GM19467 (cell line): ENCODE results near the gene ADAMTSL4.

Source experiments
- ATAC-seq: cut with Tn5 transposase; IDR thresholded peaks from one replicate; pipeline ENCODE4 v1.9.1; 2021; ENCODE audit warnings: mild to moderate bottlenecking, moderate library complexity; ENCODE audit not compliant: unreplicated experiment

Gene ADAMTSL4

DNA sequence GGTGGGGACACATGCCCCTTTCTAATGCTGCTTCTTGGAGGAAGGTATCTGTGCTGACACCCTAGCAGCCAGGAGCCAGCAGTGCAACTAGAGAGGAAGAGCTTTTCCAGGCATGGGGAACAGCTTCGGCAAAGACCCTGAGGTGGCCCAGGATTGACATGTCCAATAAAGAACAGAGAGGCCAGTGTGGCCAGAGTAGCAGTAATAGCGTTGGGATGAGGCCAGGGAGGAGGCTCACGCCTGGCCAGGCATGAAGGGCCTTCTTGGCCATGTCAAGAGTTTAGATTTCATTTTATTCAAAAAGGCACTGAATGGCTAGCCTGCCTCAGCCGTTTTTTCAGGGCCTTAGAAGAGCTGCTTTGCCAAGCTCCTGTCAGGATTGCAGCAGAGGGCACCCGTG is 16.3 kb upstream of the ADAMTSL4 start:
- no peak for ATAC-seq

DNA sequence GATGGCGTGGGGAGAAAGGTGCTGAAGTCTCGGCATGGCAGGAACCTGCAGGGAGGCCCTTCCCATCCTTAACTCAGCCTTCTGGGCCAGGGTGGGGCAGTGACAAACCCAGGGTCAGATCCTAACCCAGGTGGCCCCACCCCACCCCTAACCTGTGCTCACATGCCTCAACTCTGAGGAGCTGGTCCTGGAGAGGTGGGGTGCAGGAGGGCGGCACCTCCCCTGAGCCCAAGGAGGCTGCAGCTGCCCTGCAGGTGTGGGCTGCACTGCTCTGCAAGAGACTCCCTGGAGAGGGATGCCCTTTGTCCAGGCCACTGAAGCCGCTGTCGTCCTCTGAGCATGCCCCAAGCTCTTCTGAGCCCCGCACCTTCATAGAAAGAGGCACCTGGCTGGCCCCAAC is 15.2 kb upstream of the ADAMTSL4 start:
- no peak for ATAC-seq

DNA sequence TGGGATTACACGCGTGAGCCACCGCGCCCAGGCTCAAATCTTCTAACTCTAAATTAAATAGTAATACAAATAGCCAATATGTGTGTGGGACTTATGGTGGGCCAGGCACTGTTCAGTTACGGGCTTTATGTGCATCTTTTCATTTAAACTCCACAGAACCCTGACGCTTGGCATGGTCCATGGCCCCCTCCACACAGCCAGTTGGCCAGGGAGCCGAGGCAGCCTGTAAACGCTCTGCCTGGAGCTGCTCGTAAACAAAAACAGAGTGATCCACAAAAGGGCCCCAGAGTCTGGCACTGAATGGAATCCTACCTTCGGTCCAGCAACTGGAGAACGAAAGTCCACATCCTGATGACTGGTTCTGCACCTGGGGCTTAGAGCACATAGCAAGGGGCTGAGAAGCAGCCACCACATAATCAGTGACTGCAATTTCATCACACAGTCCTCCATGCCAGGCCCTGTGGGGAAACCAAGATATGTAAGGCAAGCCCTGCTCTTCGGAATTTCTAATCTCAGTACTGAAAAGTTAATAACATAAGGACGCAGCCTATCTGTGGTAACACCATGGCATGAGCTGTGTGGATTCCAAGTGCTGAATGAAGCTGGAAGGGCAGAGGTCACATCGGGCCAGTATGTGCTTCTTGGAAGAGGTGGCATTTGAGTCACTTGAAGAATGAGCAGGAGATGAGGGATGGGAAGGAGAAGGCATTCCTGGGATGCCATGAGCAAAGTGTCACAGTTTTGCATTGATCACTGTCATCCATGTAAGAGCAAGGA is 13.5 kb upstream of the ADAMTSL4 start:
- no peak for ATAC-seq

DNA sequence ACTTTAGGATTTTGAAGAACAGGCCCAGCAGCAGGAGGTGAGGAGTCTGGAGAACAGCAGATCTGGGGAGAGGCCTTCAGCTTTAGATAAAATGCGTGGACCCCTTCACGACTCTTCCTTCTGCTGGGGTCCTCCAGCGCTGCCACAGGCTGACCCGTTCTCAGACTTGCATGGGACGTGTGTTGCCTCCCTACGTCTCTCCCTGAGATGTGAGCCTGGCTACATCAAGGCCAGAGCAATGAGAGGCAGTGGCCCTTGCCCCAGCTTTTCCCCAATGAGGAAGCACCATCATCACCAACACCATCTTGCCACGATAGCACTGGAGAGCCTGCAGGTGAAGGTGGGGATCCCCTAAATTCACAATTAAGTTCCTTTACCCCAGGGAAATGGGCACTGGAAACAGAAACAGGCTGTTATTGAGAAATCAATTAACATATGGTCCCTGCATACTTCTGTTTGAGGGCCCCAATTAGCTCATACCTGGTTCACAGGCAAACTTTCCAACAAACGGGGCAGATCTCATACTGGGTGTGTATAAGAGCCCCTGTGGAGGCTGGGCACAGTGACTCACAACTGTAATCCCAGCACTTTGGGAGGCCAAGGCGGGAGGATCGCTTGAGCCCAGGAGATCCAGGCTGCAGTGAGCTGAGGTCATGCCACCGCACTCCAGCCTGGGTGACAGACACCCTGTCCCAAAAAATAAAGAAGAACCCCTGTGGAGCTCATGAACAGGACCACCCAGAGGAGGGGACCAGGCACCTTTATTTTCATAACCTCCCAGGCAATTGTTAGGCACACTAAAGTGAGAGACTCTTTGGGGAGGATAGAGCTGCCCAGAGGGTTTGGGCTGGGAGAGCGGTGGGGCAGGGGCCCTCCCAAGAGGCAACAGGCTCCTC is 12.1 kb upstream of the ADAMTSL4 start:
- no peak for ATAC-seq

DNA sequence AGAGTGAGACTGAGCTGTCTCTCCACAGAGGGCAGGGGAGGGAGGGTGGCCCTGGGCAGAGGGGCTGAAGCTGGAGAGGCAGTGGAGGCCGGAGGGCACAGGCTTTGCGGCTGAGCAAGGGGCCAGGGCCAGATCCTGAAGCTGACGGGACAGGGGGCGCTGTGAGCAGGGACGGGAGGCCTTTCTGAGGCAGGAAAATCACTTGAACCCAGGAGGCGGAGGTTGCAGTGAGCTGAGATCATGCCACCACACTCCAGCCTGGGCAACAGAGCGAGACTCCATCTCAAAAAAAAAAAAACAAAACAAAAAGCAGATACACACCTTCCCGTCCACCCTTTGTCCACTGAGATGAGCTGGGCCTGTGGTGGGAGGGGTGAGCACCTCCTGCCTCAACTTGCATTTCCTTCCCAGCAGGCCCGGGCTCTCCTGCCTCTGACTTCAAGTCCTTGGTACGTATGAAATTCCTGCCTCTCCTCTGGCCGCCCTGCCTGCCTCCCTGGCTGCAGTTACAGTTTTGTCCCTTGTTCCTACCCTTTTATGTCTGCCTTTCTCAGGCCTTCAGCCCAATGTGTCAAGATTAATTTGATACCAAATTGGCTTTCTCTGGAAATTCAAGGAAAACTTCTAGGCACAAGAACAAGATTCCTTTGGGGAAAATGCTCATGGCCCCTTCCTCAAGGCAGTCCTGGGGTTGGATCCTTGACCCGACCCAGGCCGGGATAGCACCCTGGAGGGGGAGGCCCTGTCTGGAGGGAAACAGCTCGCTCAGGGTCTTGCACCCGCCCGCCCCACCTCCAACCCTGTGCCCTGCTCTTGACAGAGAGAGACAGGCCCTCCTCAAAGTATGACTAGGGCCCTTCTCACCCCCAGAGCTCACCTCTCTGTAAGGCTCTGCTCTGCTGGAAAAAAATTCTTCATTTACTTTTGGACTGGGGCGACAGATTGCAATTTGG is 11.2 kb upstream of the ADAMTSL4 start:
- ATAC-seq: no peak

DNA sequence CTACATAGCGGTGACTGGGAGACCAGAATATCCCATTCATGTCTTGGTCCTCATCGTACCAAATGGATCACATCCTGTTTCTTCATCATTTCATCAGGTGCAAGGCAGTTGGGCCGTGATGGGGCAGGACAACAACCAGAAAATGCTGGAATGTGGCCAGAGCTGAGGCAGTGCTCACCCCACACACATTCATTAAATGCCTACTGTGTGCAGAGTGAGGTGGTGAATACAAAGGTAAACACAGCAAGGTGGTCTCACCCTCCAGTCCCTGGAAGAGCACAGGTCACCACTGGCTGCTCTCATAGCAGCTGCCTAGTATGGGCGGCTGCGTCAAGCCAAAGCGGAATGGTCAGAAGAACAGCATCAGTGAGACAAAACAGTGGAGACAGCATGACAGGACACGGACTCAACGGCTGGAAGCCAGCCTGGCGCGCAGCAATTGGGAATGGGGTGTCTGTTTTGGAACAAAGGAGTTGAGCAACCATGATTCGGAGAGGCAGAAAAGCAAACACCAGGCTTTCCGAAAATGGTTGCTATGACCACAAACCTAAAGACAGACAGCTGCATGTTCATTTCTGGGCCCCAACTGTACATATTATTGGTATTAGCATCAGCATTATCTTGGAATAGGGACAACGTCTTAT is 5.6 kb upstream of the ADAMTSL4 start:
- ATAC-seq: no peak

DNA sequence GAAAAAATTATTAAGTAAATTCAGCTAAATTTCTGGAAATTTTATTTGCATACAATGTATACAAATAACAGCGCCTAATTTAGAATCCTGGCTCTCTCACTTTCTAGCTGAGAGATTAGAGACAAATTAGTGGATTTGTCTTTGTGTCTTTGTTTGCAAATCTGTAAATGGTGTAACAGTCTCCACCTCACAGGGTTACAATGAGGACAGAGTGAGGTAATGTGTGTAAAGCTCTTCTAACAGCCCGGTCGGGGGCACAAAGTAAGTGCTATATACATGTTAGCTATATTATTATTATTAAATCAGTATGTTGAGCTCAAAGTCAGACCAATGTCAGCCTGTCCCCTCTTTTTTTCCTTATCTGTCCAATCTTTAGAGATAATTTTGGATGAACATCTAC is 5.0 kb upstream of the ADAMTSL4 start:
- no peak for ATAC-seq

DNA sequence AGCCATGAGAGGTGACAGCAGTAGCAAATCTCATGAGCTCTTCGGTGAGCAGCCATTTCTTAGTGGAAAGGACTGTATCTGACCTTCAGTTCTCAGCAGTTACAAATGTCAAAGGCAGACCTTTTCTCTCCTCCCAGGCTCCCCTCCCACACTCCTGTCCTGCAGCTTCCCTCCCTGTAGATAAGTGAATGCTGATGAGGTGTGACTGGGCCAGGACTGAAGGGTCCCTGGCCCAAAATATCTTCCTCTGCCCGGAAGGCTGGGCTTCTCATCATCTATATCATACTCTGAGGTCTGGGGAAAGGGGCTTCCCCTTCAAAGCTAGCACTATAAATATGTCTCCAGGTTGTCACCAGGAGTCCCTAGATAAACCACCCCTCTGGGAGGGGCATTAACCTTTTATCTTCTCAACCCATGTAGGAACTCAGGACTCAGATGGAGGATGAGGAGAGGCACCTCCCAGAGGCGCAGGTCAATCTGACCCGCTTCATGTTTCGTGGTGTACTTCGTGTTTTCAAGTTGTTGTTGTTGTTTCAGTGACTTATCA is 3.6 kb upstream of the ADAMTSL4 start:
- no peak for ATAC-seq

DNA sequence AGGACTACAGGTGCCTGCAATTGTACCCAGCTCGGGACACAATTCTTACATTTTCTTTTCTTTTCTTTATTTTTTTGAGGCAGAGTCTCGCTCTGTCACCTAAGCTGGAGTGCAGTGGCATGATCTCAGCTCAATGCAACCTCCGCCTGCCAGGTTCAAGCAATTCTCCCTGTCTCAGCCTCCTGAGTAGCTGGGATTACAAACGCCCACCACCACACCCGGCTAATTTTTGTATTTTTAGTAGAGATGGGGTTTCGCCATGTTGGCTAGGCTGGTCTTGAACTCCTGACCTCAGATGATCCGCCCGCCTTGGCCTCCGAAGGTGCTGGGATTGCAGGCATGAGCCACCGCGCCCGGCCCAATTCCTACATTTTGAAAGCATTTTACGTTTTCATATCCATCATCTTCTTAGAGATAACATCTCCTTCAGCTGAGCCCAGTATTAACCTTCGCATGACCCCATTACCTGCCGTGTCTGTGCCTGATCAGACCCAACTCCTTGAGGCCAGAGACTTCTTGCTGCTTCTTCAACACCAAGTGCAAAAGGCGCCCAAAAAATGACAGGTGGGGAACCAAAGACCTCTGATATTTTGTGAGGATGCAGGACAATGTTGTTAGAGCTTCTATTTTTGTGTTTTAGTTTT is 2.8 kb upstream of the ADAMTSL4 start:
- no peak for ATAC-seq

DNA sequence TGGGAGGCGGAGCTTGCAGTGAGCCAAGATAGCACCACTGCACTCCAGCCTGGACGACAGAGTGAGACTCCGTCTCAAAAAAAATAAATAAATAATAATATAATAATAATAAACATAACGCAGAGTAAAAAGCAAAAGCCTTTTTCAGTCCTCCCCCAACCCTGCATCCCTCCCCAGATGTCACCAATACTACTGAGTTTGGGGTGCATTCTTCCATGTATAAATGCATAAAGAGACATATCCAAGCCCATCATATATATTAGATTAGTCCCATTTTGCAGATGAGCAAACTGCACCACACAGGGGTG is 930 bp upstream of the ADAMTSL4 start:
- no peak for ATAC-seq

DNA sequence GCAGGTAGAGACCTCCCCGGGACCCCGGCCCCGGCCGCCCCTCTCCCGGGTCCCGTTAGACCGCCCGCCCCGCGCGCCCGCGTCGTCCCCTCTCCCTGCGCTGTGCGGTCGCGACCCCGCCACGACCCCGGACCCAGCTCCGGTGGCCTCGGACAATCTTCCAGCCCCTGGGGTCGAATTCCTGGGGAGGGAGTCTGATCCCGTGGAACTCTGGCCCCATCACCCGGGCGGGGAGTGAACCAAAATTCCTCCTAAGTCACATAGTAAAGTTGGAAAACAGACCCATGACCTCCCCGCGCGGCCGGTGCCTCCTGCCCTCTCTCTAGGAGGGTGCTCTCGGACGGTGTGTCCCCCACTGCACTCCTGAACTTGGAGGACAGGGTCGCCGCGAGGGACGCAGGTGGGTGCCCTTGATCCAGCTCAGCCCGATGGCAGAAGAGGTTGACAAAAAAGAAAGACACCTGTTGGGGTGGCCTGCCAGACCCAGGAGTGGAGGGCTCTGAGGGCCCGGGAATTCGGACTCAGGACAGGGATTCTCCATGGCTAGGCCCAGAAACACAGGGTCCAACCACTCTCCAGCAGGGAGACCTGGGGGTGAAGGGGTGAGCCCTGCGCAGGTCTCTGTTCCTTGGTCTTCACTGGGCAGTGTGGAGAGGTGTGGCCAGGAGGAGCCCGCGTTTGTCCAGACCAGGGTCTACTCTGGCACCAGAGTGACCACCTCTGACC is 451 bp downstream of the ADAMTSL4 start:
- no peak for ATAC-seq

DNA sequence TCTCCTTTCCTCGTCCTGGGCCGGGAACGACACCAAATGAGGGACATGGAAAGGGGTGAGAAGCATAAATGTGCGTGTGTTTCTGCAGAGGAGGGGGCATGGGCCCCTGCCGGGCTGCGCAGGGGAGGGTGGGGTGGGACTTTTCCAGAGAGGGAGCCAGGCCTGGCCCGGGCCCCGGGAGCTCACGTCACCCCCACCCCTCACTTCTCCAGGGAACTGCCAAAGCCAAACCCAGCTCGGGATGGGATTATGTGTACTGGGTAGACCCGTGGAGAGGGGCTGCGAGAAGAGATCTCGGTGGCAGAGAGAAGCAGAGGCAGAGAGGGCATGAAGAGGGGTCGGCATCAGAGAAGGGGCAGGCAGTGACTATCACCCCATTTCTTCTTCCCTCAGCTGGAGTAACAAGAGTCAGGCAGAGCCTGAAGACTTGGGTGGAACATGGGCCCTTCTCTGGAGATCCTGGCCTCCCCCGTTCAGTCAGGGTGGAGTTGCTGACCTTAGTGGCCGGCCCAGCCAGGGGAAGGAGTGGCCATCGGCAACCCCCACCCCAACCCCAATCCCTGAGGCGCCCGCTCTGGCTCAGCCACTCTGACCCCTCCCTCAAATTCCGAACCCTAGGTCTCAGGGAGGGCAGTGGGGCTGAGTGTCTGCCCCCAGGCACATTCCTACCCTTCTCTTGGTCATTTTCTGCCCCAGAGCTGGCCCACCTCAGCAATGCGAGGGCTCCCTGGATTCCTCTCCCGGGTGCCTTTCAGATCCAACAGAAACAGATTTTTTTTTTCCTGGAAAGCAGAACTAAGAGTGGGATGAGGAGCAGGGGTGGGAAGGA is 1.2 kb downstream of the ADAMTSL4 start:
- no peak for ATAC-seq

DNA sequence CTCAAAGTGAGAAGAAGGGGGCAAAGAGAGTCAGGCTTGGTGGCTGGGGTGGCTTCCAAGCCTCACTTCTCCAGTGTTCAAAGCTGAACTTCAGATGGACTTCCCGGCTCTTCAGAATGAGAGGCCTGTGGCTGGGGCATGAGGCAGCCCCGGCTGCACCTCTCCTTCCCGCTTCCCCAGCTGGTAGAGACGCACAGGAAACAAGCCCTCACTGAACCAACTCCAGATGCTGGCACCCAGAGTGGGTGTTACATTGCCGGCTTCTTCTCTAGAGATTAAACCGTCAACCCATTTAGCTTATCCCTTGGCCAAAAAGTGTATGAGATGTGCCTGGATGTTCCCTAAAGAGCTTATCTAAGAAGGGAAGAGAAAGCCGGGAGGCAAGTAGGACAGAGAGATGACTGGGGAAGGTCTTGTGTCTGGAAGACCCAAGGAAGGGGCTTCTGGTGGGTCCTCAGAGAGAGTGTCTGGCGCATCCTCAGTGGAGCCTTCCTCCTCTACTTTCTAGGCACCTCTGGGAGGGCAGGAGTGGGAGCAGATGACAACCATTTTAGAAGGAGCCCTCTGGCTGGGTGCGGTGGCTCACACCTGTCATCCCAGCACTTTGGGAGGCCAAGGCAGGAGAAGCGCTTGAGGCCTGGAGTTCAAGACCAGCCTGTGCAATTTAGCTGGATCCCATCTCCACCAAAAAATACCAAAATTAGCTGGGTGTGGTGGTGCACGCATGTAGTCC is 2.0 kb downstream of the ADAMTSL4 start:
- ATAC-seq: no peak

DNA sequence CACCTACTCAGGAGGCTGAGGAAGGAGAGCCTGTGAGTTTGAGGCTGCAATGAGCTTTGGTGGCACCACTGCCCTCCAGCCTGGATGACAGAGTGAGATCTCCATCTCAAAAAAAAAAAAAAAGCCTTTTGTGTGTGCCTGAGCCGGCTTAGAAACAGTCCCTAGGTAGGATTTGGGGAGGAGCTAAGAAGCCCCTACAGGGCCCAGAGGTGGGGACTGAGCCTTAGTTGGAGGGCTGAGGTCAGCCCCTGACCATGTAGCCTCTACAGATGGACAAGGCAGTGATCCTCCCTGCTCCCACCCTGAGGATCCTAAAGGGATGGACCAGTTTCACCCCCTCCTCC is 2.5 kb downstream of the ADAMTSL4 start:
- ATAC-seq: no peak

DNA sequence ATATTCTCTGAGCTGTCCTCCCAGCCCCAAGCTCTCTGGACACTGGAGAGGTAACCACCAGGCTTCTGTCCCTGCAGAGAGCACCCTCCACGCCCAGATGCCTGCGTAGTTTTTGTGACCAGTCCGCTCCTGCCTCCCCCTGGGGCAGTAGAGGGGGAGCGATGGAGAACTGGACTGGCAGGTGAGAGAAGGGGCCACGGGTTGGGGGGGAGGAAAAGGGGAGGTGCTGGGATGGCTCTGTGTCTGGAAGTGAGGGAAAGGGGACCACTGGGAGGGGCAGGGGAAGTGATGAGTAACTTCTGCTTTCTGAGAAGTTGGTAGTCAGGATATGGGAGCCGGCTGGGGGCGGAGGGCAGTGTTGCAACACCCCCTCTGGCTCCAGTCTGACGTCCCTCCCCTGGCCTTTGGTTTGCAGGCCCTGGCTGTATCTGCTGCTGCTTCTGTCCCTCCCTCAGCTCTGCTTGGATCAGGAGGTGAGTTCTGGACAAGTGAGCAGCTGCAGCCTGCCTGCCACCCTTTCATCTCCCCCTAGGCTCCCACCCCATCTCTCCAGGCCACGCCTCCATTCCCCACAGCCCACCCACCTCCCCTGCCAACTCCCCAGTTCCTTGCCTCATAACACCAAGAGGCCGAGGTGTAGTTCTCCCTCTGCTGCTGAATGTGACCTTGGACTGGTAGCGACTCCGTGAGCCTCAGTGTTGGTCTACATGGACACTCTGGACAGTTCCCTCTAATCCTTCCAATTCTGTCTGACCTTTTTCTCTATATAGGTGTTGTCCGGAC is 3.1 kb downstream of the ADAMTSL4 start:
- no peak for ATAC-seq

DNA sequence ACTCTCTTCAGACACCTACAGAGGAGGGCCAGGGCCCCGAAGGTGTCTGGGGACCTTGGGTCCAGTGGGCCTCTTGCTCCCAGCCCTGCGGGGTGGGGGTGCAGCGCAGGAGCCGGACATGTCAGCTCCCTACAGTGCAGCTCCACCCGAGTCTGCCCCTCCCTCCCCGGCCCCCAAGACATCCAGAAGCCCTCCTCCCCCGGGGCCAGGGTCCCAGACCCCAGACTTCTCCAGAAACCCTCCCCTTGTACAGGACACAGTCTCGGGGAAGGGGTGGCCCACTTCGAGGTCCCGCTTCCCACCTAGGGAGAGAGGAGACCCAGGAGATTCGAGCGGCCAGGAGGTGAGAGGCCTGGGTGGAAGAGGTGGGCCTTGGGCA is 3.7 kb downstream of the ADAMTSL4 start:
- no peak for ATAC-seq

DNA sequence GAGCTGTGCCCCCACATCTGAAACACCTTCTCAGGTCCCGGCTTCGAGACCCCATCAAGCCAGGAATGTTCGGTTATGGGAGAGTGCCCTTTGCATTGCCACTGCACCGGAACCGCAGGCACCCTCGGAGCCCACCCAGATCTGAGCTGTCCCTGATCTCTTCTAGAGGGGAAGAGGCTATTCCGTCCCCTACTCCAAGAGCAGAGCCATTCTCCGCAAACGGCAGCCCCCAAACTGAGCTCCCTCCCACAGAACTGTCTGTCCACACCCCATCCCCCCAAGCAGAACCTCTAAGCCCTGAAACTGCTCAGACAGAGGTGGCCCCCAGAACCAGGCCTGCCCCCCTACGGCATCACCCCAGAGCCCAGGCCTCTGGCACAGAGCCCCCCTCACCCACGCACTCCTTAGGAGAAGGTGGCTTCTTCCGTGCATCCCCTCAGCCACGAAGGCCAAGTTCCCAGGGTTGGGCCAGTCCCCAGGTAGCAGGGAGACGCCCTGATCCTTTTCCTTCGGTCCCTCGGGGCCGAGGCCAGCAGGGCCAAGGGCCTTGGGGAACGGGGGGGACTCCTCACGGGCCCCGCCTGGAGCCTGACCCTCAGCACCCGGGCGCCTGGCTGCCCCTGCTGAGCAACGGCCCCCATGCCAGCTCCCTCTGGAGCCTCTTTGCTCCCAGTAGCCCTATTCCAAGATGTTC is 4.3 kb downstream of the ADAMTSL4 start:
- ATAC-seq: no peak
